Measurements from ENCODE around the gene STX17.

The STX17 gene

GRCh38 chr9:99962680-99963261 lies 56.3 kb downstream of the STX17 start:
- Histone ChIP-seq H3K36me3 (ENCODE audit: control insufficient read depth, insufficient read depth, low read length) (peaks cover 2% of the 10 kb centered on the region), H3K4me3 (replicated peaks; ENCODE audit: low read depth, low read length) (no peak overlapping the region), H3K27me3 (replicated peaks; ENCODE audit: control insufficient read depth, insufficient read depth, low read length) (no peaks in the 10 kb centered on the region)
- no peak for TF ChIP-seq CTCF (IDR thresholded peaks at IDR 0.05; ENCODE audit: insufficient read depth, low read length, poor library complexity, severe bottlenecking)
- DNase-seq (ENCODE audit: extremely low read depth, insufficient read length): no peak

DNA sequence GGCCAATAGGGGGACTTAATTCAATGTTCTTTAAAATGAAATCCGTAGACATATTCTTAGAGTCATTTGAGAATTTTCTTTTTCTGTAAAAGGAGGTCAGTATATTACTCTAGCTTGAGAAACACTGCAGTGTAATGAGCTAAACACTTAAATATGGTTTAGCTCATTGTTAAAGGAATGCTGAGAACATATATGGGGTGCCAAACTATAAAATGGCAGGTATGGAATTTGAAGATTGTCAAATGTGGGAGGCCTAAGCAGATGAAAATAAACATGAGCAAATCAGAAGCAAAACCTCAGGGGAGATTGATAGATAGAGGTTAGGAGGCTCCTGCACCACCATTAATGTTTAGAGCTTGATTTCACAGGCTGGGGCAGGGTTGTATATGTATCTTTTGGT lies 57.9 kb downstream of the STX17 start:
- H3K36me3 ChIP-seq (ENCODE audit: control insufficient read depth, insufficient read depth, low read length): peaks cover 2% of the 10 kb centered on the region; the same call in 1 of the 2 replicates
- no peaks in the 10 kb centered on the region for H3K27me3 ChIP-seq (replicated peaks; ENCODE audit: control insufficient read depth, insufficient read depth, low read length)
- TF ChIP-seq CTCF (IDR thresholded peaks at IDR 0.05; ENCODE audit: insufficient read depth, low read length, poor library complexity, severe bottlenecking): no peak
- no peak for DNase-seq (ENCODE audit: extremely low read depth, insufficient read length)
- no peak overlapping the region for H3K4me3 ChIP-seq (replicated peaks; ENCODE audit: low read depth, low read length)

DNA sequence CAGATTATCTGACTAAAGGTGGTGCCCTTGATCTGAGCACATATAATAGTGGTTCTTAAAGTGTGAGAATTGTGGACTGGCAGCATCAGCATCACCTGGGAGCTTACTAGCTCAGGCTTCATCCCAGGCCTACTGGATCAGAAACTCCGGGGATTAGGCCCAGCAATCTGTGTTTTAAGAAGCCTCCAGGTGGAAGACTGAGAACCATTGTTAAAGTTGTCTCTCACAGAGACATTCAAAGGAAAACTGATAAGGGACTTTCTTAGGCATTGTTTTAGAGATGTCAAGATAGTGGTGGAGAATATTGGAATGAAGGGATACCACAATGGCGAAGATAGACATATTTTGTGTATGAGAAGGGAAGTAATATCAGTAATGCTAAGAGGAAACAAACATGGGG lies 59.5 kb downstream of the STX17 start:
- no peak for TF ChIP-seq CTCF (IDR thresholded peaks at IDR 0.05; ENCODE audit: insufficient read depth, low read length, poor library complexity, severe bottlenecking)
- peaks cover under 1% of the 10 kb centered on the region; the same call in 1 of the 2 replicates for H3K36me3 ChIP-seq (ENCODE audit: control insufficient read depth, insufficient read depth, low read length)
- H3K27me3 ChIP-seq (replicated peaks; ENCODE audit: control insufficient read depth, insufficient read depth, low read length): no peaks in the 10 kb centered on the region
- no peak for DNase-seq (ENCODE audit: extremely low read depth, insufficient read length)
- no peak overlapping the region for H3K4me3 ChIP-seq (replicated peaks; ENCODE audit: low read depth, low read length)

- Histone ChIP-seq H3K4me3 (replicated peaks; ENCODE audit: low read depth, low read length) (no peak overlapping the region), H3K36me3 (ENCODE audit: control insufficient read depth, insufficient read depth, low read length) (no peaks in the 10 kb centered on the region; the same call in 1 of the 2 replicates), H3K27me3 (replicated peaks; ENCODE audit: control insufficient read depth, insufficient read depth, low read length) (no peaks in the 10 kb centered on the region)
- TF ChIP-seq CTCF (IDR thresholded peaks at IDR 0.05; ENCODE audit: insufficient read depth, low read length, poor library complexity, severe bottlenecking): no peak
- DNase-seq (ENCODE audit: extremely low read depth, insufficient read length): no peak
These were observed 60.3 kb downstream of the STX17 start for GRCh38 chr9:99966716-99967115.

DNA sequence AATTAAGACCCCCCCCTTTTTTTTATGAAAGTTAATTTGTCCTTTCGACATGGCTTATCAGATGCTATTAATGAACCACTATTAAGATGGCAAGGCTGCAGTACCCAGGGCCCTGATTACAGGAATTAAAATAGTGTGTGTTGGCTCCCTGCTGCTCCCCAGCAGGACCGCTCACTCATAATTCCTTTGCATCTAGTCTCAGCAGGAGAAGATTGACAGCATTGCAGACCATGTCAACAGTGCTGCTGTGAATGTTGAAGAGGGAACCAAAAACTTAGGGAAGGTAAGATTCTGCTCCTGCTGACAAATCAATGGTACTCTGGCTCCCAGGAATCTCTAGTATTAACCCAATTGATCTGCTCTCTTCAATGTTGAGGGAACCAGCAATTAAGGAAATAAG lies 61.0 kb downstream of the STX17 start:
- Histone ChIP-seq H3K27me3 (replicated peaks; ENCODE audit: control insufficient read depth, insufficient read depth, low read length) (no peaks in the 10 kb centered on the region), H3K36me3 (ENCODE audit: control insufficient read depth, insufficient read depth, low read length) (no peaks in the 10 kb centered on the region; the same call in 1 of the 2 replicates), H3K4me3 (replicated peaks; ENCODE audit: low read depth, low read length) (no peak overlapping the region)
- no peak for DNase-seq (ENCODE audit: extremely low read depth, insufficient read length)
- TF ChIP-seq CTCF (IDR thresholded peaks at IDR 0.05; ENCODE audit: insufficient read depth, low read length, poor library complexity, severe bottlenecking): no peak

DNA sequence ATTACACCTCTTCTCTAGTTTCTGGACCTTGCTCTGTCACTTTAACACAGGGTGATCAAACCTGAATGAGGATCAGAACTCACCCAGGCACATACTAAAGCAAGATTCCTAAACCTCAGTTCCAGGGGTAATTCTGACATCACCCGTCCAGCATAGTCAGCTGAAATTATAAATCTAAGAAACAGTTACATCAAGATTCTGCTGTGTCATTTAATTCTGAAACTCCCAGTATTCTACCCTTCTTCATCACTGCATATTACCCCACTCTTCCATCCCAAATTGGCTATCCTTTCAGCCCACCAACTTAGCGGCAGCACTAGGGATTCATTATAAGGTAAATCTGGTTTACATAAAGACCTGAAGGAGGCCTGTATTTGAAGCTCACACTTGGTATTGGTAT lies 64.0 kb downstream of the STX17 start:
- no peaks in the 10 kb centered on the region; the same call in none of the 2 replicates for H3K36me3 ChIP-seq (ENCODE audit: control insufficient read depth, insufficient read depth, low read length)
- no peaks in the 10 kb centered on the region for H3K27me3 ChIP-seq (replicated peaks; ENCODE audit: control insufficient read depth, insufficient read depth, low read length)
- no peak for DNase-seq (ENCODE audit: extremely low read depth, insufficient read length)
- no peak for TF ChIP-seq CTCF (IDR thresholded peaks at IDR 0.05; ENCODE audit: insufficient read depth, low read length, poor library complexity, severe bottlenecking)
- H3K4me3 ChIP-seq (replicated peaks; ENCODE audit: low read depth, low read length): no peak overlapping the region

Measured in GM06990 (cell line).